Pons (tissue), 1 donor: Measurements from ENCODE around the gene MGP.

ENCODE experiments used
- DNase-seq: peaks from one replicate; pipeline ENCODE4 v3.0.0-alpha.2; 2016; ENCODE audit warnings: low spot score

MGP gene

GRCh38 chr12:14858513-14858912 lies 27.1 kb downstream of the MGP start:
- DNase-seq: no peak

- no peak for DNase-seq
Measured at GRCh38 chr12:14854586-14855183, 31.0 kb downstream of the MGP start.

GRCh38 chr12:14853961-14854360 lies 31.7 kb downstream of the MGP start:
- DNase-seq: no peak

- DNase-seq: no peak
Measured at GRCh38 chr12:14852880-14853279, 32.8 kb downstream of the MGP start.

GRCh38 chr12:14850929-14851663 lies 34.6 kb downstream of the MGP start:
- no peak for DNase-seq

- no peak for DNase-seq
Measured at GRCh38 chr12:14849661-14850060, 36.0 kb downstream of the MGP start.

GRCh38 chr12:14846876-14847580 lies 38.6 kb downstream of the MGP start:
- no peak for DNase-seq

GRCh38 chr12:14846042-14846587 lies 39.5 kb downstream of the MGP start:
- no peak for DNase-seq

- peak; percentile 83 for DNase-seq
Measured at GRCh38 chr12:14845350-14845750, 40.3 kb downstream of the MGP start.

GRCh38 chr12:14844401-14844800 lies 41.3 kb downstream of the MGP start:
- no peak for DNase-seq

- no peak for DNase-seq
Measured at GRCh38 chr12:14843425-14843887, 42.2 kb downstream of the MGP start, which contains the start of gene ART4. Gene ART4, minus strand, starts transcription at chr12:14843526. Its CDS starts 413 bp downstream, at chr12:14843113.

GRCh38 chr12:14842315-14842714 lies 43.3 kb downstream of the MGP start:
- DNase-seq: no peak

GRCh38 chr12:14841761-14842160 lies 43.9 kb downstream of the MGP start:
- DNase-seq: no peak

- no peak for DNase-seq
Measured at GRCh38 chr12:14840616-14841015, 45.0 kb downstream of the MGP start.

GRCh38 chr12:14839262-14839661 lies 46.4 kb downstream of the MGP start:
- no peak for DNase-seq

- DNase-seq: no peak
Measured at GRCh38 chr12:14836336-14837210, 49.1 kb downstream of the MGP start.

GRCh38 chr12:14834509-14834908 lies 51.1 kb downstream of the MGP start:
- peak; percentile 46 for DNase-seq

- DNase-seq: no peak
Measured at GRCh38 chr12:14833952-14834351, 51.7 kb downstream of the MGP start.

- DNase-seq: no peak
Measured at GRCh38 chr12:14833336-14833735, 52.3 kb downstream of the MGP start.
